Measurements from ENCODE around the gene VGF.
A peak's percentile ranks its signal among the peaks of the same experiment; 100 is the strongest.
"Not testable (repeated sequence)": the region's sequence is repeated elsewhere in the genome, so short reads cannot be mapped to it uniquely, and the experiment has no call there.

VGF gene

DNA sequence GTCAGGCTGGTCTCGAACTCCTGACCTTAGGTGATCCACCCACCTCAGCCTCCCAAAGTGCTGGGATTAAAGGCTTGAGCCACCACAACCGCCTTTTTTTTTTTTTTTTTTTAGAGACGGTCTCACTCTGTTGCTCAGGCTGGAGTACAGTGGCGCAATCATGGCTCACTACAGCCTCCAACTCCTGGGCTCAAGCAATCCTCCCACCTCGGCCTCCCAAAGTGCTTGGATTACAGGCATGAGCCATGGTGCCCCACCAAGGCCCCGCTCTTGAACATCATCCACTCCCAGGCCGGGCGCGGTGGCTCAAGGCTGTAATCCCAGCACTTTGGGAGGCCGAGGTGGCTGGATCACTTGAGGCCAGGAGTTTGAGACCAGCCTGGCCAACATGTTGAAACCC lies 34.2 kb upstream of the VGF start:
- H3K27me3 Mint-ChIP-seq (ENCODE audit: low read depth): peaks cover 44% of the 10 kb centered on the region
- not testable (repeated sequence) for H3K4me1 Mint-ChIP-seq (ENCODE audit: low read depth); H3K36me3 Mint-ChIP-seq (ENCODE audit: low read depth); H3K27ac Mint-ChIP-seq; H3K4me3 Mint-ChIP-seq; H3K9me3 Mint-ChIP-seq

GRCh38 chr7:101198476-101198875 lies 33.1 kb upstream of the VGF start:
- no peaks in the 10 kb centered on the region for H3K36me3 Mint-ChIP-seq (ENCODE audit: low read depth)
- H3K4me1 Mint-ChIP-seq (ENCODE audit: low read depth): peaks cover 1% of the 10 kb centered on the region
- H3K27me3 Mint-ChIP-seq (ENCODE audit: low read depth): peaks cover 35% of the 10 kb centered on the region
- no peak overlapping the region for H3K27ac Mint-ChIP-seq
- H3K4me3 Mint-ChIP-seq: no peak overlapping the region
- no peaks in the 10 kb centered on the region for H3K9me3 Mint-ChIP-seq

DNA sequence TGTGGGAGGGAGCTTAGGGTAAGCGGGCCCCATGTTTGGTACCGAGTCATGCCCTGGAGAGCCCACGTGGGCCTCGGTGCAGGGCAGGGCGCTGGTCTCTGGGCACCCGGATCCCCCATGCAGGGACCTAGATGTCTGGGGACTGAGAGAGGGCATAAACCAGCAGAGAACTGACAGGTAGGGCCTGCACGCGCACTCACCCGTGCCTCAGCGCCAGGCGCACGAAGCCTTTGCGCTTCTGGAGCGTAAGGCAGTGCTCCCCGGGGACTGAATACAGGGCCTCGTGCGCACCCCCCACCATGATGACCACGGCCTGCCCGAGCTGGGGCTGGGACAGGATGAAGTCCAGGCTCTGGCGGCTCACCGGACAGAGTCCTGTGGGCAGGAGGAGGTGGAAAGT lies 32.6 kb upstream of the VGF start:
- Mint-ChIP-seq H3K4me3 (no peak overlapping the region), H3K9me3 (no peaks in the 10 kb centered on the region), H3K27ac (no peak overlapping the region), H3K27me3 (ENCODE audit: low read depth) (peaks cover 31% of the 10 kb centered on the region), H3K36me3 (ENCODE audit: low read depth) (no peaks in the 10 kb centered on the region), H3K4me1 (ENCODE audit: low read depth) (peaks cover 1% of the 10 kb centered on the region)

- no peak overlapping the region for H3K27ac Mint-ChIP-seq
- H3K36me3 Mint-ChIP-seq (ENCODE audit: low read depth): no peaks in the 10 kb centered on the region
- no peaks in the 10 kb centered on the region for H3K9me3 Mint-ChIP-seq
- H3K27me3 Mint-ChIP-seq (ENCODE audit: low read depth): peaks cover 18% of the 10 kb centered on the region
- H3K4me1 Mint-ChIP-seq (ENCODE audit: low read depth): peaks cover 2% of the 10 kb centered on the region
- H3K4me3 Mint-ChIP-seq: no peak overlapping the region
Measured at GRCh38 chr7:101195884-101196283, 30.5 kb upstream of the VGF start.

DNA sequence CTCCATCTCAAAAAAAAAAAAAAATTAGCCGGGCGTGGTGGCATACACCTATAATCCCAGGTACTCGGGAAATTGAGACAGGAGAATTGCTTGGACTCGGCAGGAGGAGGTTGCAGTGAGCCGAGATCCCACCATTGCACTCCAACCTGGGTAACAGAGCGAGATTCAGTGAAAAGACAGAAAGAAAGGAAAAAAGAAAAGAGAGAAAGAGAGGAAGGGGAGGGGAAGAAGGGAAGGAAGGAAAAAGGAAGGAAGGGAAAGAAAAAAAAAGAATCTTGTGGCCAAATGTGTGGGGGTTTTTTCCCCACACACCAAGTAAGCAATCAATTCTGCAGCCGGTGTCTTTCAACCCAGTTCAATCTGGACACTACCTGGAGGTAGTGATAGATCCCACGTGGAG lies 23.7 kb upstream of the VGF start:
- Mint-ChIP-seq H3K36me3 (ENCODE audit: low read depth) (no peaks in the 10 kb centered on the region), H3K4me3 (no peak overlapping the region), H3K9me3 (no peaks in the 10 kb centered on the region)

DNA sequence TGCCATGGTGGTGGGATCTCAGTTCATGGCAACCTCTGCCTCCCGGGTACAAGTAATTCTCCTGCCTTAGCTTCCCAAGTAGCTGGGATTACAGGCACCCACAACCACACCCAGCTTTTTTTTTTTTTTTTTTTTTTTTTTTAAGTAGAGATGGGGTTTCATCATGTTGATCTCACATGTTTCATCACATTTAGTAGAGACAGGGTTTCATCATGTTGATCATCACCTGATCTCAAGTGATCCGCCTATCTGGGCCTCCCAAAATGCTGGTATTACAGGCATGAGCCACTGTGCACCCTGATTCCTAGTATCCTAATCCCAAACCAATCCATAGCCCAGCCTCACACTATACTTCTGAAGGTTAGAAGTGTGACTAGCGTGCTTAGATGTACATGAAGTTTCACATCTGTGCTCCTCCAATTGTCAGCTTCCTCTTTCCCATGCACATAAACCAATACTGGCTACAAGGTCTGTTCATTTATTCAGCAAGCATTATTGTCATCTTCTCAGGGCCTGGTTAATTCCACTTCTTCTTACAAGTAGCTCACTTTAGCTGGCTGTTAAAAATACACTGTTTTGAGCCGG lies 21.6 kb upstream of the VGF start:
- H3K27me3 Mint-ChIP-seq (ENCODE audit: low read depth): peaks cover 24% of the 10 kb centered on the region
- H3K4me3 Mint-ChIP-seq: no peak overlapping the region
- H3K9me3 Mint-ChIP-seq: no peaks in the 10 kb centered on the region
- no peaks in the 10 kb centered on the region for H3K4me1 Mint-ChIP-seq (ENCODE audit: low read depth)
- H3K36me3 Mint-ChIP-seq (ENCODE audit: low read depth): no peaks in the 10 kb centered on the region
- no peak overlapping the region for H3K27ac Mint-ChIP-seq

More for the DNA sequence above, 23.7 kb upstream of the VGF start:
- Mint-ChIP-seq H3K27ac (no peak overlapping the region), H3K4me1 (ENCODE audit: low read depth) (peaks cover 2% of the 10 kb centered on the region), H3K27me3 (ENCODE audit: low read depth) (peaks cover 18% of the 10 kb centered on the region)

DNA sequence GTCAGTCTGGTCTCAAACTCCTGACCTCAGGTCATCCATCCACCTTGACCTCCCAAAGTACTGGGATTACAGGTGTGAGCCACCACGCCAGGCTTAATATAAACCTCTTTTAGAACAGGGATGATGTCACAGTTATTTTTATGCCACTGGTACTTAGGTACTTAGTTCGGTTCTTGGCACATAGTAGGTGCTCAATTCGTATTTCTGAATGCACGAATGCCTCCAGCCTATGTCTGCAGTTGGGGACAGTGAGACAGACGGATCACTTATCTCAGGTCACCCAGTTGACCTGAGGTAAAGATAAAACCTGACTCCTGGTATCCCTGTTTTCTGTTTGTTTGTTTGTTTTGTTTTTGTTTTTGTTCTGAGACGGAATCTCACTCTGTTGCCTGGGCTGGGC lies 20.8 kb upstream of the VGF start:
- no peaks in the 10 kb centered on the region for H3K36me3 Mint-ChIP-seq (ENCODE audit: low read depth)
- no peak overlapping the region for H3K4me3 Mint-ChIP-seq
- H3K27me3 Mint-ChIP-seq (ENCODE audit: low read depth): peaks cover 26% of the 10 kb centered on the region
- no peaks in the 10 kb centered on the region for H3K9me3 Mint-ChIP-seq
- no peaks in the 10 kb centered on the region for H3K4me1 Mint-ChIP-seq (ENCODE audit: low read depth)
- H3K27ac Mint-ChIP-seq: no peak overlapping the region

GRCh38 chr7:101185258-101185839 lies 20.0 kb upstream of the VGF start:
- H3K4me3 Mint-ChIP-seq: no peak overlapping the region

GRCh38 chr7:101180130-101180755 lies 14.9 kb upstream of the VGF start, which contains the start of gene NAT16:
Gene NAT16 (minus strand): TSS chr7:101180293. CDS start chr7:101174807, 5,486 bp downstream.
- peaks cover 1% of the 10 kb centered on the region for H3K36me3 Mint-ChIP-seq (ENCODE audit: low read depth)
- H3K27ac Mint-ChIP-seq: no peak within 1 kb of the TSS
- H3K9me3 Mint-ChIP-seq: no peaks in the 10 kb centered on the region
- peaks cover 74% of the 10 kb centered on the region for H3K27me3 Mint-ChIP-seq (ENCODE audit: low read depth)
- peaks cover 4% of the 10 kb centered on the region for H3K4me1 Mint-ChIP-seq (ENCODE audit: low read depth)
- no peak within 1 kb of the TSS for H3K4me3 Mint-ChIP-seq

More at GRCh38 chr7:101185258-101185839, 20.0 kb upstream of the VGF start:
- Mint-ChIP-seq H3K4me1 (ENCODE audit: low read depth) (peaks cover 3% of the 10 kb centered on the region), H3K27me3 (ENCODE audit: low read depth) (peaks cover 33% of the 10 kb centered on the region), H3K27ac (no peak overlapping the region), H3K9me3 (no peaks in the 10 kb centered on the region), H3K36me3 (ENCODE audit: low read depth) (no peaks in the 10 kb centered on the region)

- Mint-ChIP-seq H3K27me3 (ENCODE audit: low read depth) (peaks cover 74% of the 10 kb centered on the region), H3K27ac (no peak overlapping the region), H3K36me3 (ENCODE audit: low read depth) (peaks cover 3% of the 10 kb centered on the region), H3K4me1 (ENCODE audit: low read depth) (peaks cover 4% of the 10 kb centered on the region), H3K4me3 (no peak overlapping the region), H3K9me3 (no peaks in the 10 kb centered on the region)
Measured at GRCh38 chr7:101179713-101180112, 14.3 kb upstream of the VGF start.

GRCh38 chr7:101179117-101179516 lies 13.7 kb upstream of the VGF start:
- H3K27ac Mint-ChIP-seq: no peak overlapping the region
- peaks cover 6% of the 10 kb centered on the region for H3K4me1 Mint-ChIP-seq (ENCODE audit: low read depth)
- no peak overlapping the region for H3K4me3 Mint-ChIP-seq
- H3K36me3 Mint-ChIP-seq (ENCODE audit: low read depth): peaks cover 3% of the 10 kb centered on the region
- H3K27me3 Mint-ChIP-seq (ENCODE audit: low read depth): peaks cover 76% of the 10 kb centered on the region
- no peaks in the 10 kb centered on the region for H3K9me3 Mint-ChIP-seq

DNA sequence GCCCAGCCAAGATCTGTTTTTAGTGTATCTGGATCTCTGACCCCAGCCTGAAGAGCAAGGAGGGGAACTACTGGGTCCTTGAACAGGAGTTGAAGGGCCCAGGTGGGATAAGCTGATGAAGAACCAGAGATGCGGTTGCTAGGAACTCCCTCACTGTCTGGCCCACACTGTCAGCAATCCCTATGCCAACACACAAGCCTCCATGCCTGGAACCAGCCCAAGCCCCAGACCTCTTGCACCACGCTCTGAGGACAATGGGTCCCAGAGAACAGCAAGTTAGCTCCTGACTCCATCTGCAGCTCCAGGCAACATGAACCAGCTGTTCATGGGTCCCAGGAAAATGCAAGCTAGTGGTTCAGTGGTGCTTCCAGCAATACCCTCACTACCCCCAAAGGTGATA lies 12.3 kb upstream of the VGF start:
- Mint-ChIP-seq H3K36me3 (ENCODE audit: low read depth) (peaks cover 4% of the 10 kb centered on the region), H3K4me3 (no peak overlapping the region), H3K4me1 (ENCODE audit: low read depth) (peaks cover 13% of the 10 kb centered on the region), H3K27ac (no peak overlapping the region), H3K9me3 (no peaks in the 10 kb centered on the region), H3K27me3 (ENCODE audit: low read depth) (peaks cover 84% of the 10 kb centered on the region)

DNA sequence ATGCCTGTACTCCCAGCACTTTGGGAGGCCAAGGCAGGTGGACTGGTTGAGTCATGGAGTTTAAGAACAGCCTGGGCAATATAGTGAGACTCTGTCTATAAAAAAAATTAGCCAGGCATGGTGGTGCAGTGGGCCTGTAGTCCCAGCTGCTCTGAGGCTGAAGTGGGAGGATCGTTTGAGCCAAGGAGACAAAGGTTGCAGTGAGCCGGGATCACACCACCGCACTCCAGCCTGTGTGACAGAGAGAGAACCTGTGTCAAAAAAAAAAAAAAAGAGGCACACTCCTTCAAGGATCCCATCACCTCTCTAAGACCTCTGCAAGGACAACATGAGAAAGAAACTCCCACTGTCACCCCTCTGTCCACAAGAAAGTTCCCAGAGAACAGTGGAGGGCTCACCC lies 10.3 kb upstream of the VGF start:
- peaks cover 86% of the 10 kb centered on the region for H3K27me3 Mint-ChIP-seq (ENCODE audit: low read depth)
- H3K27ac Mint-ChIP-seq: no peak overlapping the region
- H3K4me3 Mint-ChIP-seq: no peak overlapping the region
- no peaks in the 10 kb centered on the region for H3K9me3 Mint-ChIP-seq
- H3K4me1 Mint-ChIP-seq (ENCODE audit: low read depth): peaks cover 25% of the 10 kb centered on the region
- H3K36me3 Mint-ChIP-seq (ENCODE audit: low read depth): peaks cover 9% of the 10 kb centered on the region

GRCh38 chr7:101174322-101174854 lies 9.0 kb upstream of the VGF start:
- Mint-ChIP-seq H3K36me3 (ENCODE audit: low read depth) (peaks cover 9% of the 10 kb centered on the region), H3K27me3 (ENCODE audit: low read depth) (peaks cover 91% of the 10 kb centered on the region), H3K4me3 (peak overlapping the region; percentile 75), H3K27ac (no peak overlapping the region), H3K9me3 (no peaks in the 10 kb centered on the region), H3K4me1 (ENCODE audit: low read depth) (peaks cover 30% of the 10 kb centered on the region)

GRCh38 chr7:101173752-101174244 lies 8.4 kb upstream of the VGF start:
- Mint-ChIP-seq H3K9me3 (no peaks in the 10 kb centered on the region), H3K27ac (peak overlapping the region; percentile 65), H3K4me3 (peak overlapping the region; percentile 75), H3K4me1 (ENCODE audit: low read depth) (peaks cover 35% of the 10 kb centered on the region), H3K27me3 (ENCODE audit: low read depth) (peaks cover 91% of the 10 kb centered on the region), H3K36me3 (ENCODE audit: low read depth) (peaks cover 9% of the 10 kb centered on the region)
